GM12878 (cell line): Measurements from ENCODE around the gene ABCC2. TPM values are rescaled to one million over a fixed set of nuclear protein-coding genes. Genes with fewer than 3 reads are reported as not detected.

Experiments
- ATAC-seq: fragments of 200-7000 bp; cut with Tn5 transposase; 3 replicates; pipeline ENCODE4 v1.9.1; 2020; ENCODE audit warnings: mild to moderate bottlenecking, moderate library complexity
- BruUV-seq: library from RNA; stranded (reverse); fragments of 400-500 nt; replicated peaks from 2 replicates; lab custom pipeline; 2021; lab: Mats Ljungman, UMichigan
- CTCF ChIA-PET: fragments of 300-600 bp; sonication (Branson Sonifier 250); formaldehyde crosslinking; extraction: SDS; loops from one replicate; lab custom pipeline; 2021; ENCODE audit warnings: inconsistent platforms; lab: Yijun Ruan, JAX
- POLR2A ChIA-PET: fragments of 350-600 bp; formaldehyde crosslinking; extraction: SDS; loops from one replicate; lab custom pipeline; 2021; ENCODE audit warnings: inconsistent platforms; lab: Charles Lee
- RAD21 ChIA-PET: fragments of 300-600 bp; sonication (Branson Sonifier 250); formaldehyde crosslinking; loops from one replicate; lab custom pipeline; 2023; ENCODE audit warnings: antibody characterized with exemption; ENCODE audit not compliant: unreplicated experiment; lab: Charles Lee
- SMC1A ChIA-PET: fragments of 300-600 bp; sonication (Branson Sonifier 250); formaldehyde crosslinking; loops from one replicate; lab custom pipeline; 2023; ENCODE audit not compliant: unreplicated experiment, uncharacterized antibody; lab: Charles Lee
- DNase-seq: peaks from one replicate; pipeline ENCODE4 v3.0.0-alpha.2; 2011; ENCODE audit warnings: low read depth, low spot score
- FAIRE-seq: peaks from 3 replicates; lab custom pipeline; 2011; peaks lifted over from hg19 to GRCh38; lab: Jason Lieb, UNC
- H2AFZ ChIP-seq: 2 replicates; pipeline ENCODE4 v1.6.0; 2011; ENCODE audit warnings: low read depth, low read length, control low read depth; ENCODE audit not compliant: control insufficient read depth
- H3K27ac ChIP-seq: 2 replicates; pipeline ENCODE4 v1.5.1; 2011; ENCODE audit warnings: control low read depth; ENCODE audit not compliant: control insufficient read depth, insufficient read depth
- H3K27me3 ChIP-seq, 2 experiments: replicated peaks in 1 of 2; 2 replicates each; pipeline versions ENCODE4 v1.6.0 to v1.6.1; 2011; ENCODE audit warnings: low read length in 1 of 2; ENCODE audit not compliant: control insufficient read depth in 2 of 2, insufficient read depth in 2 of 2
- H3K36me3 ChIP-seq, 2 experiments: 2 replicates each; pipeline ENCODE4 v1.5.1; 2011; ENCODE audit warnings: low read length in 1 of 2; ENCODE audit not compliant: control insufficient read depth in 2 of 2, insufficient read depth in 2 of 2
- H3K4me1 ChIP-seq: 2 replicates; pipeline ENCODE4 v1.6.1; 2011; ENCODE audit warnings: mild to moderate bottlenecking, low read length, moderate library complexity, mixed read lengths; ENCODE audit not compliant: control insufficient read depth, insufficient read depth
- H3K4me2 ChIP-seq: 2 replicates; pipeline ENCODE4 v1.6.0; 2011; ENCODE audit warnings: control low read depth; ENCODE audit not compliant: control insufficient read depth, insufficient read depth
- H3K4me3 ChIP-seq: fragments of 200-600 bp; sonication (generic); 2 replicates; pipeline ENCODE4 v1.5.1; 2016
- H3K79me2 ChIP-seq: 2 replicates; pipeline ENCODE4 v1.6.0; 2011; ENCODE audit warnings: low read length; ENCODE audit not compliant: control insufficient read depth, insufficient read depth
- H3K9ac ChIP-seq: 2 replicates; pipeline ENCODE4 v1.8.0; 2011; ENCODE audit warnings: low read length, control low read depth, mixed read lengths; ENCODE audit not compliant: control insufficient read depth, insufficient read depth
- H3K9me3 ChIP-seq: replicated peaks from 3 replicates; pipeline ENCODE4 v1.5.1; 2011; ENCODE audit warnings: mild to moderate bottlenecking, low read length; ENCODE audit not compliant: control insufficient read depth, insufficient read depth
- H4K20me1 ChIP-seq: 2 replicates; pipeline ENCODE4 v1.6.0; 2011; ENCODE audit not compliant: control insufficient read depth, insufficient read depth
- ASH2L ChIP-seq: fragments of 300-600, 200-600 bp; sonication (generic); IDR thresholded peaks from 2 replicates; pipeline ENCODE4 v1.6.1; 2017; ENCODE audit warnings: low read depth, mild to moderate bottlenecking, borderline replicate concordance
- DPF2 ChIP-seq: fragments of 450-650 bp; IDR thresholded peaks from 2 replicates; pipeline ENCODE4 v1.6.1; 2017; ENCODE audit warnings: mild to moderate bottlenecking
- ESRRA ChIP-seq: IDR thresholded peaks from 2 replicates; pipeline ENCODE4 v1.6.1; 2012; ENCODE audit warnings: mild to moderate bottlenecking, low read length, improper control_type of control experiment
- EZH2 ChIP-seq: IDR thresholded peaks from 2 replicates; pipeline ENCODE4 v1.6.1; 2012; ENCODE audit warnings: low read depth, mild to moderate bottlenecking, control low read depth, inconsistent platforms, low read length, borderline replicate concordance; ENCODE audit not compliant: control insufficient read depth
- GATAD2B ChIP-seq: fragments of 450-650 bp; conservative IDR thresholded peaks from 2 replicates; pipeline ENCODE4 v1.6.1; 2017; ENCODE audit warnings: low read depth, mild to moderate bottlenecking, moderate library complexity
- NR2C2 ChIP-seq: IDR thresholded peaks from 2 replicates; pipeline ENCODE4 v1.6.1; 2011; ENCODE audit warnings: borderline replicate concordance, low read depth; ENCODE audit not compliant: control insufficient read depth, insufficient read length
- POLR2AphosphoS5 ChIP-seq: IDR thresholded peaks from 2 replicates; pipeline ENCODE4 v1.6.1; 2011; ENCODE audit warnings: mild to moderate bottlenecking, low read length, inconsistent platforms
- RBBP5 ChIP-seq: fragments of 200-600 bp; sonication (generic); conservative IDR thresholded peaks from 2 replicates; pipeline ENCODE4 v1.6.1; 2016
- SREBF1 ChIP-seq: IDR thresholded peaks from 2 replicates; pipeline ENCODE4 v1.6.1; 2012; ENCODE audit warnings: mild to moderate bottlenecking, low read length
- WRNIP1 ChIP-seq: IDR thresholded peaks from 2 replicates; pipeline ENCODE4 v1.6.1; 2011; ENCODE audit warnings: low read depth, low read length, improper control_type of control experiment, borderline replicate concordance
- WGBS: methylation state at CpG from one replicate; pipeline ENCODE4 v1.1.6; 2016; ENCODE audit warnings: low lambda C conversion rate; ENCODE audit not compliant: insufficient replicate concordance, insufficient coverage; ENCODE audit errors: missing lambda C conversion rate; 5-methylcytosine and 5-hydroxymethylcytosine counted together
- in situ Hi-C: fragments of 300-500 bp; cut with MboI; formaldehyde crosslinking; loops from 9 replicates; pipeline ENCODE4 v1.14.3; 2018; ENCODE audit warnings: mixed read lengths
- intact Hi-C: fragments of 100-400 bp; cut with micrococcal nuclease; formaldehyde crosslinking; loops from one replicate; pipeline ENCODE4 v1.14.2; 2022; ENCODE audit not compliant: unreplicated experiment
- polyA plus RNA-seq, 11 experiments: library from polyadenylated mRNA; depleted of rRNA in 4 of 11; unstranded in 6 of 11; stranded (reverse) in 5 of 11; fragments of >200 nt; fragmentation: Nextera tagmentation in 4 of 11; fragmentation: Illumina TruSeq in 1 of 11; extraction: Ambion mirVana in 4 of 11; extraction: Trizol in 1 of 11; gene quantifications; 1 replicate in 1 of 11; 2 replicates in 10 of 11; pipeline versions ENCODE4 v1.2.1 to v1.2.3, GENCODE V29; 2011 to 2016; ENCODE audit warnings: inconsistent platforms in 2 of 11, missing spikeins in 2 of 11, low read depth in 1 of 11
- total RNA-seq, 4 experiments: library from RNA; depleted of rRNA in 3 of 4; stranded (reverse); fragments of >200 nt in 3 of 4; fragmentation: Illumina TruSeq in 1 of 4; extraction: Trizol in 1 of 4; gene quantifications; 2 replicates each; pipeline versions ENCODE4 v1.2.1 to v1.2.3, GENCODE V29; 2013 to 2021
- TF ChIP-seq, protein P1 (sequence below): fragments of 450-650 bp; IDR thresholded peaks from 2 replicates; pipeline ENCODE4 v1.6.1; 2017; ENCODE audit warnings: mild to moderate bottlenecking

ABCC2 gene
- total and polyA plus RNA-seq, 10 of the 15 experiments (the other 5 are each of a cell fraction or from before 2014, with no cell fraction given): 0.02 to 0.95 (median 0.21) TPM

DNA sequence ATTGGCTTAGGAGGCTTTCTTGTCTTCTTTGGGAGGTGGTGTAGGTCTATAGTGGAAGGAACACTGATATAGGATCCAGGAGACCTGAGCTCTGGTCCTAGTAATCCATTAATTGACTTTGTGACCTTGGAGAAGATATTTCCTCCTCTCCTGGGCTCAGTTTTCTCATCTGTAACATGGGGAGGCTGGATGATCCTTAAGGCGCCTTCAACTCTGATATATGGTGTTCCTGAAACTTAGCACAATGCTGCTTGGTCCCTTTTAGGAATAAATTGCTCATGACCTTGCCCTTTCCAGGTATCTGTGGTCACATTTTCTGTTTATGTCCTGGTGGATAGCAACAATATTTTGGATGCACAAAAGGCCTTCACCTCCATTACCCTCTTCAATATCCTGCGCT, 25.3 kb downstream of the ABCC2 start:
- intact Hi-C loops (no loop called here), in situ Hi-C loops (no loop called here)
- H4K20me1 ChIP-seq: no peaks in the 10 kb centered on the region
- no peak for TF ChIP-seq SREBF1
- TF ChIP-seq NR2C2: no peak
- TF ChIP-seq POLR2AphosphoS5: no peak
- TF ChIP-seq EZH2: no peak
- no peak for TF ChIP-seq RBBP5
- TF ChIP-seq, protein P1, sequence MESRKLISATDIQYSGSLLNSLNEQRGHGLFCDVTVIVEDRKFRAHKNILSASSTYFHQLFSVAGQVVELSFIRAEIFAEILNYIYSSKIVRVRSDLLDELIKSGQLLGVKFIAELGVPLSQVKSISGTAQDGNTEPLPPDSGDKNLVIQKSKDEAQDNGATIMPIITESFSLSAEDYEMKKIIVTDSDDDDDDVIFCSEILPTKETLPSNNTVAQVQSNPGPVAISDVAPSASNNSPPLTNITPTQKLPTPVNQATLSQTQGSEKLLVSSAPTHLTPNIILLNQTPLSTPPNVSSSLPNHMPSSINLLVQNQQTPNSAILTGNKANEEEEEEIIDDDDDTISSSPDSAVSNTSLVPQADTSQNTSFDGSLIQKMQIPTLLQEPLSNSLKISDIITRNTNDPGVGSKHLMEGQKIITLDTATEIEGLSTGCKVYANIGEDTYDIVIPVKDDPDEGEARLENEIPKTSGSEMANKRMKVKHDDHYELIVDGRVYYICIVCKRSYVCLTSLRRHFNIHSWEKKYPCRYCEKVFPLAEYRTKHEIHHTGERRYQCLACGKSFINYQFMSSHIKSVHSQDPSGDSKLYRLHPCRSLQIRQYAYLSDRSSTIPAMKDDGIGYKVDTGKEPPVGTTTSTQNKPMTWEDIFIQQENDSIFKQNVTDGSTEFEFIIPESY: no peak
- no peak for TF ChIP-seq ASH2L
- no peak for TF ChIP-seq GATAD2B
- TF ChIP-seq WRNIP1: no peak
- no peak for TF ChIP-seq ESRRA
- TF ChIP-seq DPF2: no peak
- CTCF ChIA-PET: no interaction called here
- H3K36me3 ChIP-seq: no peaks in the 10 kb centered on the region
- 74% methylated on average over 2 of the region's 2 CpGs for WGBS
- no peaks in the 10 kb centered on the region for H3K9me3 ChIP-seq
- RAD21 ChIA-PET: no interaction called here
- H3K4me1 ChIP-seq: no peaks in the 10 kb centered on the region
- no peak overlapping the region for H3K4me3 ChIP-seq
- no peak for ATAC-seq
- no peaks in the 10 kb centered on the region for H3K27me3 ChIP-seq
- FAIRE-seq: no peak
- DNase-seq: no peak
- BruUV-seq: no TSS peak
- H3K79me2 ChIP-seq: no peaks in the 10 kb centered on the region
- H3K4me2 ChIP-seq: no peak overlapping the region
- SMC1A ChIA-PET: no interaction called here
- no peak overlapping the region for H3K9ac ChIP-seq
- POLR2A ChIA-PET: no interaction called here
- H3K27ac ChIP-seq: no peak overlapping the region
- H2AFZ ChIP-seq: no peak overlapping the region
